OCI-LY7 (cell line): ENCODE data around the gene CD22. TPM values are rescaled to one million over a fixed set of nuclear protein-coding genes. Genes with fewer than 3 reads are reported as not detected.

Experiments
- BruUV-seq: library from RNA; stranded (reverse); fragments of 400-500 nt; replicated peaks from 2 replicates; lab custom pipeline; 2021; lab: Mats Ljungman, UMichigan
- CTCF ChIA-PET: fragments of 300-600 bp; sonication (Branson Sonifier 250); formaldehyde crosslinking; loops from one replicate; lab custom pipeline; 2022; ENCODE audit warnings: antibody characterized with exemption; ENCODE audit not compliant: unreplicated experiment; lab: Charles Lee
- POLR2A ChIA-PET: fragments of 300-600 bp; sonication (Branson Sonifier 250); formaldehyde crosslinking; loops from one replicate; lab custom pipeline; 2022; ENCODE audit warnings: antibody characterized with exemption; lab: Charles Lee
- DNase-seq: peaks from one replicate; pipeline ENCODE4 v3.0.0-alpha.2; 2015; ENCODE audit warnings: low spot score
- H2AFZ ChIP-seq: fragments of 200-600 bp; sonication (generic), shearing (Covaris generic); 2 replicates; pipeline ENCODE4 v1.6.1; 2014; ENCODE audit warnings: mild to moderate bottlenecking, antibody characterized with exemption, low read length, moderate library complexity
- H3K27ac ChIP-seq: fragments of 200-600 bp; sonication (generic); 2 replicates; pipeline ENCODE4 v1.5.1; 2014; ENCODE audit warnings: mixed run types, low read depth, mild to moderate bottlenecking, moderate library complexity, low read length, inconsistent platforms; ENCODE audit not compliant: poor library complexity, severe bottlenecking
- H3K36me3 ChIP-seq: fragments of 200-600 bp; sonication (generic); 2 replicates; pipeline ENCODE4 v1.6.1; 2014; ENCODE audit warnings: mild to moderate bottlenecking, antibody characterized with exemption, low read length, moderate library complexity, mixed read lengths; ENCODE audit not compliant: insufficient read depth
- H3K4me1 ChIP-seq: fragments of 200-600 bp; sonication (generic); 2 replicates; pipeline ENCODE4 v1.5.1; 2014; ENCODE audit warnings: mild to moderate bottlenecking, low read length; ENCODE audit not compliant: insufficient read depth, poor library complexity, severe bottlenecking
- H3K4me2 ChIP-seq: fragments of 200-600 bp; sonication (generic); 2 replicates; pipeline ENCODE4 v1.6.1; 2014; ENCODE audit warnings: mild to moderate bottlenecking, low read length
- H3K4me3 ChIP-seq: fragments of 200-600 bp; sonication (generic); 2 replicates; pipeline ENCODE4 v1.5.1; 2014; ENCODE audit warnings: mild to moderate bottlenecking, low read depth, low read length; ENCODE audit not compliant: poor library complexity, severe bottlenecking
- H3K79me2 ChIP-seq: fragments of 200-600 bp; sonication (generic); 2 replicates; pipeline ENCODE4 v1.6.1; 2016; ENCODE audit warnings: low read depth, mild to moderate bottlenecking, low read length, moderate library complexity, mixed read lengths; ENCODE audit not compliant: insufficient read depth
- H3K9me2 ChIP-seq: fragments of 200-600 bp; sonication (generic); 2 replicates; pipeline ENCODE4 v1.6.1; 2016; ENCODE audit warnings: mild to moderate bottlenecking, low read length, mixed read lengths; ENCODE audit not compliant: insufficient read depth
- H3K9me3 ChIP-seq: fragments of 200-600 bp; sonication (generic); 2 replicates; pipeline ENCODE4 v1.6.1; 2014; ENCODE audit warnings: mild to moderate bottlenecking, mixed run types, low read length, mixed read lengths
- H4K20me1 ChIP-seq: fragments of 200-600 bp; sonication (generic); 2 replicates; pipeline ENCODE4 v1.6.1; 2014; ENCODE audit warnings: mild to moderate bottlenecking, antibody characterized with exemption, low read length, moderate library complexity, mixed read lengths; ENCODE audit not compliant: insufficient read depth
- EZH2phosphoT487 ChIP-seq: fragments of 200-600 bp; sonication (generic); IDR thresholded peaks from 2 replicates; pipeline ENCODE4 v1.6.1; 2018; ENCODE audit warnings: low read depth, borderline replicate concordance, mild to moderate bottlenecking, mixed run types, antibody characterized with exemption, low read length, moderate library complexity, mixed read lengths
- intact Hi-C: fragments of 100-400 bp; cut with micrococcal nuclease; formaldehyde crosslinking; loops from one replicate; pipeline ENCODE4 v1.10.0; 2022; ENCODE audit not compliant: unreplicated experiment
- total RNA-seq, 2 experiments: library from RNA; depleted of rRNA in 1 of 2; stranded (reverse); fragments of >200 nt in 1 of 2; shearing (Covaris generic) in 1 of 2; gene quantifications; 2 replicates each; pipeline ENCODE4 v1.2.3, GENCODE V29; 2014 to 2022
- TF ChIP-seq, protein P1 (sequence below): fragments of 200-600 bp; sonication (generic); conservative IDR thresholded peaks from 2 replicates; pipeline ENCODE4 v1.5.1; 2014; ENCODE audit warnings: mild to moderate bottlenecking, antibody characterized with exemption, low read length, moderate library complexity, mixed read lengths

Gene CD22
- total RNA-seq, 2 experiments from 2014 or later, result 413 to 972 TPM

DNA sequence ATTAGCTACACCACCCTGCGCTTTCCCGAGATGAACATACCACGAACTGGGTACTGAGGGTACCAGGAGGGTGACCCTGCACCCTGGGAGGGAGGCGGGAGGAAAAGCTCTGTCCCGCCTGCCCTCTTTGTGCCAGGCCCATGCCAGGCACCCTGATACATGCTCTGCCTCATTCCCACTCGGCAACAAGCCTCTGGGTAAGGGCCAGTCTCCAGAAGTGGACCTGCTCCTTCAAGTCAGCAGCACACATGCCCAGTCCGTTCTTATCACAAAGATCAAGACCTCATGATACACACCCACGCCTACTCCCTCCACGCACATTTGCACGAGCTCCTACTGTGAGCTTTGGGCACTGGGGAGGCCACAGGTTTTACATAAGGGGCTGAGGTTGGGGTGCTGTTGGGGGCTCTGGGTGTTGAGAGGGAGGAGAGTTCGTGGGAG lies 16.7 kb downstream of the CD22 start:
- Histone ChIP-seq H3K36me3 (peaks cover 87% of the 10 kb centered on the region), H3K9me2 (no peaks in the 10 kb centered on the region), H3K4me2 (peak overlapping the region; percentile 70), H4K20me1 (no peaks in the 10 kb centered on the region; the same call in 1 of the 2 replicates), H2AFZ (no peak overlapping the region), H3K79me2 (no peaks in the 10 kb centered on the region), H3K4me1 (peaks cover 79% of the 10 kb centered on the region), H3K4me3 (no peak overlapping the region), H3K9me3 (0 out of 2 replicates have a peak, but pooled peaks cover 4% of the 10 kb centered on the region), H3K27ac (peak overlapping the region; percentile 96)
- no peak for TF ChIP-seq EZH2phosphoT487
- TF ChIP-seq, protein P1, sequence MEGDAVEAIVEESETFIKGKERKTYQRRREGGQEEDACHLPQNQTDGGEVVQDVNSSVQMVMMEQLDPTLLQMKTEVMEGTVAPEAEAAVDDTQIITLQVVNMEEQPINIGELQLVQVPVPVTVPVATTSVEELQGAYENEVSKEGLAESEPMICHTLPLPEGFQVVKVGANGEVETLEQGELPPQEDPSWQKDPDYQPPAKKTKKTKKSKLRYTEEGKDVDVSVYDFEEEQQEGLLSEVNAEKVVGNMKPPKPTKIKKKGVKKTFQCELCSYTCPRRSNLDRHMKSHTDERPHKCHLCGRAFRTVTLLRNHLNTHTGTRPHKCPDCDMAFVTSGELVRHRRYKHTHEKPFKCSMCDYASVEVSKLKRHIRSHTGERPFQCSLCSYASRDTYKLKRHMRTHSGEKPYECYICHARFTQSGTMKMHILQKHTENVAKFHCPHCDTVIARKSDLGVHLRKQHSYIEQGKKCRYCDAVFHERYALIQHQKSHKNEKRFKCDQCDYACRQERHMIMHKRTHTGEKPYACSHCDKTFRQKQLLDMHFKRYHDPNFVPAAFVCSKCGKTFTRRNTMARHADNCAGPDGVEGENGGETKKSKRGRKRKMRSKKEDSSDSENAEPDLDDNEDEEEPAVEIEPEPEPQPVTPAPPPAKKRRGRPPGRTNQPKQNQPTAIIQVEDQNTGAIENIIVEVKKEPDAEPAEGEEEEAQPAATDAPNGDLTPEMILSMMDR, result no peak
- POLR2A ChIA-PET, result interaction anchor here (0.6 kb wide), 1 partner anchor 23 kb away, joined by 4 read pairs; no protein-coding TSS in a partner anchor
- BruUV-seq, result no TSS peak
- CTCF ChIA-PET, result no interaction called here
- no peak for DNase-seq
- intact Hi-C loops, result loop anchor here (2.0 kb wide), 1 partner anchor 77 kb away; the partner anchor contains the start of gene USF2

DNA sequence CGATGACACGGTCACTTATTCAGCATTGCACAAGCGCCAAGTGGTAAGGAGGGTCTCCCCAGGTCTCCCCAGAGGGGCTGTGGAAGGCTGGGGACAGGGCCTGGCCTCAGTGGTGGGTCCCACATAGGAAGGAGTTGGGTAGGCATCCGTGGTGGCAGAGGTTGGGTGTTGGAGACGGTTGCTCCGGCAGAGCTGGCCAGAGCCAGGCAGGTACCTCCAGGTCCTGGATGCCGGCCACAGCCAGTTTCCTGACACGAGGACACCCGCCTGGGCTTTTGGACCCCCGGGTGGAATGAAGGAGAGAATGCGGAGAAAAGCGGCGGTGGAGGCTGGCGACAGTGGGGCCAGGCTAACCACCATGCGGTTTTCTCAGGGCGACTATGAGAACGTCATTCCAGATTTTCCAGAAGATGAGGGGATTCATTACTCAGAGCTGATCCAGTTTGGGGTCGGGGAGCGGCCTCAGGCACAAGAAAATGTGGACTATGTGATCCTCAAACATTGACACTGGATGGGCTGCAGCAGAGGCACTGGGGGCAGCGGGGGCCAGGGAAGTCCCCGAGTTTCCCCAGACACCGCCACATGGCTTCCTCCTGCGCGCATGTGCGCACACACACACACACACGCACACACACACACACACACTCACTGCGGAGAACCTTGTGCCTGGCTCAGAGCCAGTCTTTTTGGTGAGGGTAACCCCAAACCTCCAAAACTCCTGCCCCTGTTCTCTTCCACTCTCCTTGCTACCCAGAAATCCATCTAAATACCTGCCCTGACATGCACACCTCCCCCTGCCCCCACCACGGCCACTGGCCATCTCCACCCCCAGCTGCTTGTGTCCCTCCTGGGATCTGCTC lies 17.4 kb downstream of the CD22 start:
- Histone ChIP-seq H3K9me2 (no peaks in the 10 kb centered on the region), H3K36me3 (peaks cover 80% of the 10 kb centered on the region), H3K79me2 (no peaks in the 10 kb centered on the region), H3K4me3 (peak overlapping the region; percentile 24), H3K27ac (peak overlapping the region; percentile 96), H3K4me1 (peaks cover 85% of the 10 kb centered on the region), H3K9me3 (0 out of 2 replicates have a peak, but pooled peaks cover 4% of the 10 kb centered on the region), H4K20me1 (no peaks in the 10 kb centered on the region; the same call in 1 of the 2 replicates), H2AFZ (no peak overlapping the region), H3K4me2 (peak overlapping the region; percentile 70)
- TF ChIP-seq, protein P1, result no peak
- TF ChIP-seq EZH2phosphoT487, result no peak
- intact Hi-C loops, result loop anchor here (2.0 kb wide), 1 partner anchor 78 kb away; the partner anchor contains the start of gene USF2
- peak; percentile 66 for DNase-seq
- BruUV-seq, result TSS peak; percentile 86
- POLR2A ChIA-PET, result interaction anchor here (1.5 to 1.6 kb wide), 2 partner anchors 23 to 27 kb away, joined by 5 to 6 read pairs; no protein-coding TSS in a partner anchor
- CTCF ChIA-PET, result no interaction called here
